SK-N-SH treated with all-trans-retinoic acid at 6 μM for 48 hours (cell line): Measurements from ENCODE around the gene LYRM4.
"Not testable (repeated sequence)": the region's sequence is repeated elsewhere in the genome, so short reads cannot be mapped to it uniquely, and the experiment has no call there.

Experiments
- ARNTL ChIP-seq: fragments of 450-650 bp; formaldehyde crosslinking; IDR thresholded peaks from 2 replicates; pipeline ENCODE4 v1.5.0; 2020; ENCODE audit warnings: low read depth, mild to moderate bottlenecking, moderate library complexity, borderline replicate concordance
- ESRRG ChIP-seq: fragments of 250-450 bp; sonication (Bioruptor Pico); IDR thresholded peaks from 2 replicates; pipeline ENCODE4 v1.6.1; 2021; ENCODE audit warnings: mild to moderate bottlenecking
- GLIS3 ChIP-seq: fragments of 250-450 bp; sonication (Bioruptor Pico); IDR thresholded peaks from 2 replicates; pipeline ENCODE4 v1.5.0; 2020; ENCODE audit warnings: mild to moderate bottlenecking, moderate library complexity
- PPARA ChIP-seq: fragments of 250-450 bp; sonication (Bioruptor Pico); IDR thresholded peaks from 2 replicates; pipeline ENCODE4 v1.5.0; 2020; ENCODE audit warnings: mild to moderate bottlenecking, borderline replicate concordance
- SNAI2 ChIP-seq: fragments of 250-450 bp; sonication (Bioruptor Pico); IDR thresholded peaks from 2 replicates; pipeline ENCODE4 v1.5.0; 2020; ENCODE audit warnings: mild to moderate bottlenecking, moderate library complexity
- ZFP3 ChIP-seq: fragments of 250-450 bp; sonication (Bioruptor Pico); IDR thresholded peaks from 2 replicates; pipeline ENCODE4 v1.5.0; 2020; ENCODE audit warnings: mild to moderate bottlenecking, moderate library complexity
- ZNF565 ChIP-seq: fragments of 450-650 bp; formaldehyde crosslinking; conservative IDR thresholded peaks from 2 replicates; pipeline ENCODE4 v1.5.0; 2020; ENCODE audit warnings: low read depth, mild to moderate bottlenecking, moderate library complexity
- TF ChIP-seq, protein P1 (sequence below): fragments of 250-450 bp; sonication (Bioruptor Pico); IDR thresholded peaks from 2 replicates; pipeline ENCODE4 v1.8.0; 2020; ENCODE audit warnings: mild to moderate bottlenecking, moderate library complexity, borderline replicate concordance
- TF ChIP-seq, protein P2 (sequence below): fragments of 250-450 bp; sonication (Bioruptor Pico); IDR thresholded peaks from 2 replicates; pipeline ENCODE4 v1.5.1; 2021; ENCODE audit warnings: mild to moderate bottlenecking, moderate library complexity

DNA sequence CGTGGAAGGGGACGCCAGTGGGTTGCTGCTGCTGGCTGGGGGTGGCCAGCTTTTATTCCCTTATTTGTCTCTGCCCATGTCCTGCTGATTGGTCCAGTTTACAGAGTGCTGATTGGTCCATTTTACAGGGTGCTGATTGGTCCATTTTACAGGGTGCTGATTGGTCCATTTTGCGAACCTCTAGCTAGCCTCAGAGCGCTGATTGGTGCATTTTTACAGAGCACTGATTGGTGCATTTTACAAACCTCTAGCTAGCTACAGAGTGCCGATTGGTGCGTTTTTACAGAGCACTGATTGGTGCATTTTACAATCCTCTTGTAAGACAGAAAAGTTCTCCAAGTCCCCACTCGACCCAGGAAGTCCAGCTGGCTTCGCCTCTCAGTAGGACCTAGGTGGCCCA lies 140.2 kb downstream of the LYRM4 start:
- TF ChIP-seq GLIS3; ZNF565 (CRISPR knock-in tag); ESRRG (CRISPR knock-in tag); ARNTL; PPARA (CRISPR knock-in tag); SNAI2 (CRISPR knock-in tag); ZFP3 (CRISPR knock-in tag): not testable (repeated sequence)
- TF ChIP-seq, protein P1, sequence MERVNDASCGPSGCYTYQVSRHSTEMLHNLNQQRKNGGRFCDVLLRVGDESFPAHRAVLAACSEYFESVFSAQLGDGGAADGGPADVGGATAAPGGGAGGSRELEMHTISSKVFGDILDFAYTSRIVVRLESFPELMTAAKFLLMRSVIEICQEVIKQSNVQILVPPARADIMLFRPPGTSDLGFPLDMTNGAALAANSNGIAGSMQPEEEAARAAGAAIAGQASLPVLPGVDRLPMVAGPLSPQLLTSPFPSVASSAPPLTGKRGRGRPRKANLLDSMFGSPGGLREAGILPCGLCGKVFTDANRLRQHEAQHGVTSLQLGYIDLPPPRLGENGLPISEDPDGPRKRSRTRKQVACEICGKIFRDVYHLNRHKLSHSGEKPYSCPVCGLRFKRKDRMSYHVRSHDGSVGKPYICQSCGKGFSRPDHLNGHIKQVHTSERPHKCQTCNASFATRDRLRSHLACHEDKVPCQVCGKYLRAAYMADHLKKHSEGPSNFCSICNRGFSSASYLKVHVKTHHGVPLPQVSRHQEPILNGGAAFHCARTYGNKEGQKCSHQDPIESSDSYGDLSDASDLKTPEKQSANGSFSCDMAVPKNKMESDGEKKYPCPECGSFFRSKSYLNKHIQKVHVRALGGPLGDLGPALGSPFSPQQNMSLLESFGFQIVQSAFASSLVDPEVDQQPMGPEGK: not testable (repeated sequence)
- TF ChIP-seq, protein P2, sequence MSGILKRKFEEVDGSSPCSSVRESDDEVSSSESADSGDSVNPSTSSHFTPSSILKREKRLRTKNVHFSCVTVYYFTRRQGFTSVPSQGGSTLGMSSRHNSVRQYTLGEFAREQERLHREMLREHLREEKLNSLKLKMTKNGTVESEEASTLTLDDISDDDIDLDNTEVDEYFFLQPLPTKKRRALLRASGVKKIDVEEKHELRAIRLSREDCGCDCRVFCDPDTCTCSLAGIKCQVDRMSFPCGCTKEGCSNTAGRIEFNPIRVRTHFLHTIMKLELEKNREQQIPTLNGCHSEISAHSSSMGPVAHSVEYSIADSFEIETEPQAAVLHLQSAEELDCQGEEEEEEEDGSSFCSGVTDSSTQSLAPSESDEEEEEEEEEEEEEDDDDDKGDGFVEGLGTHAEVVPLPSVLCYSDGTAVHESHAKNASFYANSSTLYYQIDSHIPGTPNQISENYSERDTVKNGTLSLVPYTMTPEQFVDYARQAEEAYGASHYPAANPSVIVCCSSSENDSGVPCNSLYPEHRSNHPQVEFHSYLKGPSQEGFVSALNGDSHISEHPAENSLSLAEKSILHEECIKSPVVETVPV (CRISPR knock-in tag): not testable (repeated sequence)
